HG03103 (cell line): ENCODE measurements around the gene MBD5.

Experiments used
- ATAC-seq: cut with Tn5 transposase; IDR thresholded peaks from one replicate; pipeline ENCODE4 v1.9.1; 2021; ENCODE audit warnings: low read depth; ENCODE audit not compliant: unreplicated experiment

MBD5 gene

DNA sequence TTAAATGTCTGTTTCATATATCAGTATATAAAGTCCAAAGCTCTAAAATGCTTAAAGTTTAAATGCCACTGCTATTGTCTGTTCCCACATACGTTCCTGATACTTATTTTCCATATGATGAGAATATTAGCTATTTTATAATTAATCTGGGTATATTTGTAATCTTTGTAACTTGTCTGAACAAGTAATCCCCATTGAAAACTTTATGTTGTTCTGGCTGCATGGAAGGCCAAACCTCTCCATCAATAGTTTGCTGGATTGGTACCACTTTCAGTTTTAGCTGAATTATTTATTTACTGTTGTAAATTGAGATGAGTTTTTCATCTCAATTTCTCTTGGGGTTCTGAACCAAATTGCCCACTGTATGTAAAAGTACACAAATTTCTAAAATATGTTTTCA is 1.5 kb downstream of the MBD5 start:
- no peak for ATAC-seq

DNA sequence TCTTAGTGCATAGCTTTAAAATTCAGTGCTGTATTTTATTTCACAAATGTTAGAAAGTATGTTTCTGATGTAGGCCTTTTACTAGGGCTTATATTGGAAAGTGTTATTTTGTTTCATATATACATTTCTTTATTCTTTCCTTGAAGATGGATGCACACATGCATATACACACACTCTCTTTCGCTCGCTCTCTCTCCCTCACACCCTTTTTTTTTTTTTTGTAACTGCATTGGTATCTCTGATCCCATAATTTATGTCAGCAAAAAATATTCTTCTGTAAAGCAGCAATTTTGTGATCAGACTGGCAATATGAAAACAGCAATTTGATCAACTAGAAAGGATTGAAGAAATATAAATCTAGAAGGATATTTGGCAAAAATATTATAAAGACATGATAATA is 2.0 kb downstream of the MBD5 start:
- no peak for ATAC-seq

DNA sequence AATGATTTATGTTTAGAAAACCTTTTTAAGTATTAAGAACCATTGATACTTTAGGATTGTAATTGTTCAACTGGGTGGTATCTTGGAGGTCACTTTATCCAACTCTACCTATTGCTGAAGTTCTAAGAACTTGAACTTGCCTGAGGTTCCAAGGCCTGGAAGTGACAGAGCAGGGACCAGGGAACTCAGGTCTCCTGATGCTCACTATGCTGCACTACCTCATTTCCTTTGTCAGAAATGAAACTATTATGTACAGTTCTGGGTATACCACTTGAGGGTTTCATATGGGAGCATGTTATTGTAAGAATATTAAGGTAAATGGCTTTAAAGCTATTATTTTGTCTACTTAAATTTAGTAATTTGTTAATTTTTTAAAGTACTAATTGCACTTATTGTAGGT is 3.0 kb downstream of the MBD5 start:
- peak; percentile 30 for ATAC-seq

DNA sequence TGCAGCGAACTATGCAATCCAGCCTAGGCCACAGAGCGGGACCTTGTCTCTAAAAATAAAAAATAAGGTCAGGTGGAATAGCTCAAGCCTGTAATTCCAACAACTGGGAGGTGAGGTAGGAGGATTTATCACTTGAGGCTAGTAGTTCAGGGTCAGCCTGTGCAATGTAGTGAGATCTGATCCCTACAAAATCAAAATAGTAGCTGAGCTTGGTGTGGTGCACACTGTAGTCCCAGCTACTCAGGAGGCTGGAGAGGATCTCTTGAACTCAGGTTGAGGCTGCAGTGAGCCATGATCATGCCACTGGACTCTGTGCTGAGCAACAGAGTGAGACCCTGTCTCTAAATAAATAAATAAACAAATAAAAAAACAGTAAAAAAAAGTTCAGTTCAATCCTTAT is 5.7 kb downstream of the MBD5 start:
- ATAC-seq: no peak

DNA sequence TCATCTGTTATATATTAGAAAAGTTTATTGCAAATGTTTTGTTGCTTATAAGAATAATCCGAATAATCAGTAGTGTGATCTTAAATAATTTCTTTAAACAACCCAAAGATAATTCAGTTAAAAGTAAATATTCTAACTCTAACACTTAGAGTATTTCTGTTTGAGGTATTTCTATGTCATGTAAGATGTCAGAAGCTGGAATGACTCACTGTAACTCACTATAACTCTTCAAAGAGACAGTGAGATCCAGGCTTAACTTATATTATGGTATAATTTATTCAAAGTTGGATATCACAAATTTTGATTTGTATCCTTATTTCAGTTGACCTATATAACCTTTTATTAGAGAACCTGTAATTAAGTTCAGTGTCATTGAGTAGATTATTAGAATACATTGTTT is 6.9 kb downstream of the MBD5 start:
- ATAC-seq: no peak

DNA sequence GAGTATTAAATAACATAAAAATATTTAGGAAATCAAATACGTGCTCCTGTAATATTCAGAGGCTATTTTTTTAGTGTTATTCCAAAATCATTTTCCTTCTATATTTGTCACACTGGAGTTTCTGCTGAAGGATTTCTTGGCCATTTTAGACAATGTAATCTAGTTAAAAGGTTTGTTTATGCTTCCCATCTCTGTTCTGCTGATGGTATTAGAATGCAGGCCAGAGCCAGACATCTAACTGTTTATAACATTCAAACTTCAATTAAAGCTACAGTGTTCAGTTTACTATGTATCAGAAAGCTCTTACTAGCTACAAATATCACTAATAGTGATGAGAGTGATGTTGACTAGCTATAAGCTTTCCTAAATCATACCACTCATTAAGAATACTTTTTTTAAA is 7.9 kb downstream of the MBD5 start:
- ATAC-seq: no peak

DNA sequence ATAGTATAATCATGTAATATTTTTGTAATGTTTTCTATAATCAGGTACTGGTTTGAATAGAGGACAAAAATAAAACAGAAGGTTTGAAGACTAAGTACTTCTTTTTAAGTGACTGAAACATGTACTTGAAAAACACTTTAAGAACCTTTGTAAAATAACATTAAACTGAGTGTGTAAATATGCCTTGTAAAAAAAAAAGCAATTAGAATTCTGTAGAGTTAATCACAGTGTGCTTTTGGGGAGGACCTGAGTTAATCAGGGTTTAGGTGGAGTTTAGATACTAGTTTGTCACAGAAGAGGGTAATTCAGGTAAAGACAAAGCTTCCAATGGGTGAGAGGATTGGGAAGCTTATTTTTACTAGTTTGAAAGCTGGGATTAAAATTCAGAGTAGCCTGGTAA is 10.3 kb downstream of the MBD5 start:
- ATAC-seq: no peak

DNA sequence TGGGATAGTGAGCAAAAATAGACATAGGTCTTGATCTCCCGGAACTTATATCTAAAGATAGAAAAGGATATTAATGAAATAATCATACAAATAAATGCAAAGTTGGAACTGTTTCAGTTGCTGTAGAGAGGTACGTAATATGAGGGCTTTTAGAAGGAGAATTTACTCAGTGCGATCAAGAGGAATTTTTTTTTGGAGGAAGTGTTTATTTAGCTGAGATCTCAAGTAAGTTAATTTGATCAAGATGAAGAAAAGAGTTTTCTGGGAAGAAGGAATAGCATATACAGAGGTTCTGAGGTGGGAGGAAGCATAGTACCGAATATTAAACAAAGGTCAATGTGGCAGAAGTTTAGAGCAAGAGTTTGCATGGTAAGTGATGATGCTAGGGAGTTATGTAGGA is 11.3 kb downstream of the MBD5 start:
- ATAC-seq: no peak

DNA sequence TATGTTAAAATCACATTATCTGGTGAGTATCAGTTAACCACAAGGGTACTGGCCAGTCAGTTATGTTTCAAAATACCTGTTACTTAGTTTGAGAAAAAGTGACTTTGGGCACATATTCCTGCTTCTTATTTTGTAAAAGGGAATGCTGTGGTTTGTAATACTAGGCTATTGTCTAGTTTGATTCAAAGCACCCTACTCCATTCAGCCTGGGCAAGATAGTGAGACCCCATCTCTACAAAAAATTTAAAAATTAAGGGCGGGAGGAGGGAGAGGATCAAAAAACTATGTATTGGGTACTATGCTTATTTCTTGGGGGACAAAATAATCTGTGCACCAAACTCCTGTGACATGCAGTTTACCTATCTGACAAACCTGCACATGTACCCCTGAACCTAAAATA is 18.9 kb downstream of the MBD5 start:
- ATAC-seq: no peak

DNA sequence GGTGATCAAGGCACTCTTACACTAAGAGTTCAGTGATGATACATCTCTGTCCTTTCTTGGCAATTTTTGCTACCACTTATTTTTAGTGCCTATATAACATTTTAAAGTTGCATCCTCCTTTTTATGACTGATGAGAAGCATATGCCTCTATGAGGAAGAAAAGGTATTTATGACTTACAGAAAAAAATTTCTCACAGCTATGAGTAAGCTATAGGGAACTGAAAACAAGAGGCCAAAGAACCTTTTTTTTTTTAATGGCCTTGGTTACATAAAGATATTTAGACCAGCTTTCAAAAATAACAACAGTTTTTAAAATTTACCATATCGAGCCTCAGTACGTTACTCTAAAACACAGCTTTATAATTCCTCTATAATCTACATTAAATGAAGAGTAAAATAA is 21.3 kb downstream of the MBD5 start:
- peak; percentile 89 for ATAC-seq

DNA sequence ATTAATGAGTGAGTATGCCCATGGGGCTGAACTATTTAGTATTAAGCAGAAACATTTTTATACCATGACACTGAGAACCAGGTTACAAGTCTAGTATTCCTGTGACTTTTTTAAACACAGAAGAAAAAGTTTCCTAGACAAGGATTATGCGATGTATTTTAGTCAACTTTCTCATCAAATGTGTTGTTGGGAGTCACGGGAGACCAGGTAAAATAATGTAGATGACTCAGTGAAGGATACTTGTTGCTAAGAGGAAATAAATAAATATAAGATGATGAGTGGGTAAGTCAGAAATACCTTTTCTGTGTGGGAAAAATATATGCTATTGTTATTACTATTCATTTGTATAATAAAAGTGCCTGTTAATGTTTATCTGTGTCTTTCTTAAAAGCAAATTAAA is 23.4 kb downstream of the MBD5 start:
- no peak for ATAC-seq

DNA sequence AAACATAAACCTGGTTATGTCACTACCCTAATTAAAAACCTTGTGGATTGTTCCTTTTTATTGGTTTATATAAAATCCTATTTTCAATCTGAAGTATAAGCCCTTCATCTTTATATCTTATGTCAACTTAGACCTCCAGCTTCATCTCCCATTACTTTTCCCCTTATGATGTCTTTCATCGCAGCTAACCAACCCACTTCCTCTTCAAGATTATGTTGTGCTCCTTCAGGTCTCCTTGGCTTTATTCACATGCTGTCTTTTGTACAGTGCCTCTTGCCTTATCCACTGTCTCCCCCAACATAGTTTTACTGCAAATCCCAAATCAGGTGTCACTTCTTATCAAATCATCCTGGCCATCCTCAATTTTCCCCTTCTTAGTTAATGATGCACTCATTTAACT is 25.9 kb downstream of the MBD5 start:
- ATAC-seq: no peak

DNA sequence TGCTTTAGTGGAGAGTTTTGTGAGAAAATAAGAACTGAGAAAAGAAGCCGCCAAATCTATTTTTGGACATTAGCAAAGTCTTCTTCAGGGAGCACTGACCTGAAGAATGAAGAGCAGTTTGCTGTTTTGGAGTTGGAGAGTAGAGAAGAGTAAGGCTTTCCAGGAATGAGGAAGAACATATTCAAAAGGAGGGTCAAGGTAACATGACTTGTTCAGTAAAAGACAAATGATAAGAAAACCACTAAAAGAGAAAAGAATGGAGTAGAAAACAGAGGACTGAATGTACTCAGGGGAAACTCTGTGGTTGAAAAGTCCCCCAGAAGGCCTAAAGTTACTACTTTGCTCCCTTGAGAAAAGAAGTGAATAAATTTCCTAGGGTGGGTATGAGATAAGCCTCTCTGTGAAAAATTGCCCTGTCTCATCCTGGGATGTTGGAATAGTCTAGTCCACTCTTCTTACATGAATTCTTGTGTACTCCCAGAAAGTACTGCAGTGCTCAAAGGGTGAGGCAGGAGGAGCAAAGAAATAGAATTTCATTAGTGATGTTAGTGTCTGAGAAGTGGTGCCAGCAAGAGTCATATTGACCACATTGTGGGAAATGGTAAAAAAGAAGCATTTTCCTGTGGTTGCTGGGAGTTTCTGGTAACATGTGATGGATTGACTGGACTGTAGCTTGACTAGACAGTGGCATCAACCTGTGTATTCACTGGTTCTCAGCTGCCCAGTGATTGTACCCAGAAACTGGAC is 27.8 kb downstream of the MBD5 start:
- ATAC-seq: peak; percentile 43

DNA sequence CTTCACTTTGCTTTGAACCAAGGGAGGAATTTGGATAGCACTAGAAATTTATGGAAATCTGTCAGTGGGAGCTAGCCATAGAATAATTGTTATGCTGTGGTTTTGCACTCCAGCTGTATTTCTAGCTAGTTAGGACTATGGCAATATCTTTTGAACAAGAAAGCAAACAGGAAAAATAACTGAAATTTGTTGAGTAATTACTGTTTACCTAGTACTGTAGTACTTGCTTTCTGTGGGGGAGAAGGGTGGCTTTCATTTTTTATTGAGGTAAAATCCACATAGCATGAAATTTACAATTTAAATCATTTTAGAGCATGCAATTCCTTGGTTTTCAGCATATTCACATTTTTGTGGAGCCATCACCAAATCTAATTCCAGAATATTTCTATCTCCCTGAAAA is 28.4 kb downstream of the MBD5 start:
- no peak for ATAC-seq

DNA sequence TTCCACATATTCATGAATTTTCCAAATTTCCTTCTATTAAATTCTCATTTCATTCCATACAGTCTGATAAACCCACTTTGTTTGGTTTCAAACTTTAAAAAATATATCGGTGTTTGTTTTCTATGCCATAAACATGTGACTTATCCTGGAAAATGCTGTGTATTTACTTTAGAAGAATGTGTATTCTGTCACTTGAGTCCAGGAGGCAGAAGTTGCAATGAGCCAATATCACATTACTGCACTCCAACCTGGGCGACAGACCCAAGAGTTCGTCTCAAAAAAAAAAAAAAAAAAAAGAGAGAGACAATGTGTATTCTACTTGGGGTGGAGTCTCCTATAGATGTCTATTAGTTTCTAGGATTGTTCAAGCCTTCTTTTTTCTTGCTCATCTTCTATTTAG is 31.8 kb downstream of the MBD5 start:
- ATAC-seq: no peak

DNA sequence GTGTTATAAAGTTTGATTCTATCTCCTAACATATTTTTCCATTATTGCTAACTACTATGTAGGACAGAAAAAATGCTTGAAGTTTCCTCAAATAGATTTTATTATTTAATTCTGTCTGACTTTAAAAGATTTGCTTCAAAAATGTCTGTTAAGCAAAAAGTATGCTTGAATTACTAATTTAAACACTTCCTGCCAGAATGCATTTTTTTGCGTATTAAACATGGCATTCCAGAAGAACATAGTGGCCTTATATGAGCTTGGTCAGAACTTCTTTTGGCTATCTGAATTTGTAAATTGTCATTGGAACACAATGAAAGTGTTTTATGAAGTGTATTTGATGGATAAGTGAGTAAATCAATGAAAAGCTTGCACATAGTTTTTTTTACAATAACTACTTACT is 37.8 kb downstream of the MBD5 start:
- no peak for ATAC-seq

DNA sequence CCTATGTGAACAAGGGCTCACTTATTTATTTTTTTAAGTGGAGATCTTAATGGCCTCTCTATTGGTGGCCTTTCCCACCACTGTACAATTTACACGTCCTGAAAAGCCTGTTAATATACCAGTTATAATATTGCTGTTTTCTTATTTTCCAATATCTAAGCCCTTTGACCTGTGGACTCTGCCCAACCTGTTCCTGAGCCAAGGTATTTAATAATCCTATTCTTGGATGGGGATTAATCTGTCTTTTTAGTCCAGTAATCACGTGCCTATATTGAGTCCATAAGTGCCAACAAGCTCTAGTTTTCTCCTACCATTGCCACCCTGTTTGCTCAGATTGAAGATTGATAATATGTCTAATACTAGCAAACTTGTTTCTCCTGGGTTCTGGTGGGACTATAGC is 42.7 kb downstream of the MBD5 start:
- no peak for ATAC-seq

DNA sequence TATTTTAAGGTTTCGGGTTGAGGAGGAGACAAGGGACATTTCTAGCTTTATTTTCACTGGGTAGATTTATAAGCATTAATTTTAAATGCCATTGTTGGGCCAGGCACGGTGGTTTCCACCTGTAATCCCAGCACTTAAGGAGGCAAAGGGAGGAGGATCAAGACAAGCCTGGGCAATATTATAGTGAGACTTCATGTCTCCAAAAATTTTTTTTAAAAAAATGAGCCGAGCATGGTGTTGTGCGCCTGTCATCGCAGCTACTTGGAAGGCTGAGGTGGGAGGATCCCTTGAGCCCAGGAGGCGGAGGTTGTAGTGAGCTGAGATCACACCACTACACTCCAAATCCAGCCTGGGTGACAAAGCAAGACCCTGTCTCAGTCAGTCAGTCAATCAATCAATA is 45.0 kb downstream of the MBD5 start:
- ATAC-seq: no peak

DNA sequence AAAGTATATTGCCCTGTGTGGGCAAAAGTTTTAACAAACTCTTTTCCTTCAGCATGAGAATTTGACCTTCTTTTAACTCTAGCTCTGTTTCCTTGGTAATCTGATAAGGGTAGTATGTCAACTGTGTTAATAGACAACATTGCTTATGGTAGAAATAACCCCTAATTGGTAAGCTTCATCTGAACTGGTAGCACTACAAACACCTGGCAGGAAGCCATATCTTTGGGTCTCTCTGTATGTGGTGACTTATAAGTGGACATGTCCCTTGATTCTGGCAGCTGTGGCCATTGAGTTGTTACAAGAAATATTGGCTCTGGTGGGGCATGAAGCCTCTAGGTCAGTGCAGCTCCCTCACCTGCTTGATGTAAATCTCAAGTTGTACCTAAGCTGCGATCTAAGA is 46.9 kb downstream of the MBD5 start:
- ATAC-seq: no peak

DNA sequence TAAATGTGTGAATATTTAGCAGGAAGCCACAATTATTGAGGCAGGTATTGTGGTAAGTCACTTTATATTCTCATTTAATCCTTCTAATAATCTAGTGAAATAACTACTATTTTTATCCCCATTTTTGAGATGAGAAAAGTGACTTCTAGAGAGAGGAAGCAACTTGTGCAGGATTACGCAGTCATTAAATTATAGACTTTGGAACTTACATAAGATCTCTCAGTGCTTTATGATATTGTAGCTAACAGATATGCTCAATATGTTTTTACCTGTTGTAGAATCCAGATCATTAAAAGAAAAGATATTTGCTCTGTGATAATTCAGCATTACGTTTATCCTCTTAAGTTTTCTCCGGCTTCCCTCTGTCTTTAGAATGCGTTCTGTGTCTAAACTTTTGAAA is 50.5 kb downstream of the MBD5 start:
- no peak for ATAC-seq

DNA sequence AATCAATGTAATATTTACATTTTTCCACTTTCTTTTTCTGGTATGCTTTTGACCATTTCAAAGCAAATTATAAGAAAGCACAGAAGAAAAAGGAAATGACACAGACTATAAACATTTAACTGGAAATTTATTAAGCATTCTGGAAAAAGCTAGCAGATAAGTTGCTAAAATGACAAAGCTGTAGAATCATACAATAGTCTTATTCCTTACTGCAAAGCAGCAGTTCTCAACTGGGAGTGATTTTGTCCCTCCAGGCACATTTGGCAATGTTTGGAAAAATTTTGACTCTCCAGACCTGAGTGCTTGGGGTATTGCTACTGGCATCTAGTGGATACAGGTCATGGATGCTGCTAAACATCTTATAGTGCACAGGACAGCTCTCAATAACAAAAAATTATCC is 75.1 kb downstream of the MBD5 start:
- ATAC-seq: no peak

DNA sequence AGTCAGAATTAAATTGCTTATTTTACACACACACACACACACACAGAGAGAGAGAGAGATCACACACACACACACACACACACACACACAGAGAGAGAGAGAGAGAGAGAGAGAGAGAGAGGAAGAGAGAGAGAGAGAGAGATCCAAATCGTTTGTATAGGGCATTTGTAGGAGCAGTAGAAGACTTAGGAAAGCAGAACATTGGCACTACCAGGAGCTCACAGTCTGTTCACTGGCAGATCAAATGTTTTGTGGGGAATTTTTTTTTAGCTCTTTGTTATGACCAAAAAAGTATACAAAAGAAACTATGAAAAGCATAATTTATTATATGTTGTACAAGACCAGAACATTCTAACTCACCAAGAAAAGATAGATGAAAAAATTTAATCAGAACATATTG is 81.8 kb downstream of the MBD5 start:
- ATAC-seq: no peak

DNA sequence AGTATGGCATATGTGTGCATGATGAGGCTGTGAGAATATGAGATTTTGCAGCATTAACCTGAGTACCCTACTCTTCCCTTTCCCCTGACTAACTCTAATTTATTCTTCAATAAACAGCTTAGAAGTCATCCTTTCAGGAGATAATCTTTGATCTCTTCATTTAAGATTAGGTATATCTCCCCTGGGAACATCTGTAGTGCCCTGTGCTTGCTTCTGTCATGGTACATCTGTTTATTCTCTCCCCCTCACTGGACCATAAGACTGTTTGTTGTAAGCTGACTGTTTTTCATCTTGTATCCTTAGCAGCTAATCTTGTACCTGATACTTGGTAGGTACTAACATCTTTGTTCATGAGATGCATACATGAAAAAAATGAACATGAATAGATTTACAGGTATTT is 83.1 kb downstream of the MBD5 start:
- ATAC-seq: no peak
